ENCODE data around the gene PRTG.
A peak's percentile ranks its signal among the peaks of the same experiment; 100 is the strongest.

PRTG gene

DNA sequence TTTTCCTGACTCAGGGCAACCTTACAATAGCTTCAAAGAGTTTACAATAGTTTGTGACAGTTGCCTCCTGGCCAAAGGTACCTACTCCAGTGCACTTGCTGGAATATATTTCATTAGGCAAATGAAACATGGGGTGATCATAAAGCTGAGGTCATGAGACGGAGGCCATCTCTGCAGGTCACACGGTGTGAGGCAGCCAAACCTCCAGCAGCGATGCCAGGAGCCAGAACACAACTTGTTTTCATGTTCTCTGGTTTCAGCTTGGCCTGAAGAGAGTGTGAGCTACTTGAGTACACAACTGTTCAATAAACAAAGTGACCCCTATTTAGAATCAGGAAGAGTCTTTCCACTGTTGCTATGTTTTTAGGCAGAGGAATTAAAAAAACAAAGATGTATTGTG is 112.1 kb downstream of the PRTG start:
- DNase-seq: peak; percentile 19
- Histone ChIP-seq H3K4me3 (ENCODE audit: insufficient read depth in 1 of 2, low read depth in 1 of 2, low read length in 2 of 2) (no peak overlapping the region), H4K91ac (ENCODE audit: low read length) (no peak overlapping the region), H2BK5ac (ENCODE audit: low read depth, low read length, poor library complexity, severe bottlenecking) (no peak overlapping the region), H2AFZ (ENCODE audit: low read depth, low read length) (no peak overlapping the region), H3K23ac (ENCODE audit: low read length in 2 of 2) (no peak overlapping the region), H3K9me3 (ENCODE audit: control insufficient read depth, low read length) (no peaks in the 10 kb centered on the region), H2BK15ac (ENCODE audit: low read depth, poor library complexity, severe bottlenecking) (no peak overlapping the region), H3K79me1 (replicated peaks; ENCODE audit: low read length, poor library complexity, severe bottlenecking) (no peaks in the 10 kb centered on the region), H3K36me3 (ENCODE audit: control insufficient read depth in 1 of 2, insufficient read depth in 2 of 2, low read depth in 1 of 2, low read length in 2 of 2) (peaks cover 0 to 5% of the 10 kb centered on the region in 2 experiments), H3K27me3 (ENCODE audit: control insufficient read depth in 1 of 2, insufficient read depth in 1 of 2, low read length in 2 of 2) (no peaks in the 10 kb centered on the region), H3K4ac (ENCODE audit: low read depth in 1 of 2, low read length in 2 of 2) (no peak overlapping the region), H3K14ac (ENCODE audit: low read length in 2 of 2) (no peak overlapping the region), H3K9ac (ENCODE audit: low read length) (no peak overlapping the region), H4K8ac (ENCODE audit: low read length) (no peak overlapping the region), H2AK5ac (ENCODE audit: low read length, severe bottlenecking) (no peak overlapping the region), H3K4me2 (ENCODE audit: low read length, poor library complexity, severe bottlenecking) (no peak overlapping the region), H3K18ac (ENCODE audit: low read depth in 1 of 2, low read length in 2 of 2) (no peak overlapping the region), H3K4me1 (ENCODE audit: control insufficient read depth, insufficient read depth, low read depth, low read length) (peaks cover 4% of the 10 kb centered on the region), H2BK12ac (ENCODE audit: low read length in 2 of 2) (no peak overlapping the region), H2BK120ac (ENCODE audit: low read depth, low read length) (no peak overlapping the region), H3K27ac (ENCODE audit: low read length, poor library complexity, severe bottlenecking) (no peak overlapping the region)
- 74% methylated on average over 3 of the region's 3 CpGs for WGBS

DNA sequence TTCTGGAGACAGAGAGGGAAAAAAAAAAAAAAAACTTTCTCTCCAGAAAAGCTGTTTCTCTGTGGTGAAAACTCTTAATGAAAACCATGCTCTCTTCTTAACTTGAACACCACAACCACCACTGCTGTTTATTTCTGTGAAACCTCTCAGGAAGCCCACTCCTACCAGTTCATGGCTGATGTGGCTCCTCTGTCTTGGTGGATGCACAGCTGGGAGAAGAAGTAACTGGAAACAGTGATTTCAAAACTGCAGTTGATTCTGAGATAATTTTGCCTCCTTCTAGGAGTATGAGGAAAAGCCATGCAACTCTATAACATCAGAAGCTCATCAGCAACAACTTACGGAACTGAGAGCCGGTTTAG is 114.6 kb downstream of the PRTG start:
- H3K4ac ChIP-seq (ENCODE audit: low read depth in 1 of 2, low read length in 2 of 2): no peak overlapping the region
- no peak overlapping the region for H3K27ac ChIP-seq (ENCODE audit: low read length, poor library complexity, severe bottlenecking)
- no peak overlapping the region for H3K9ac ChIP-seq (ENCODE audit: low read length)
- H2BK120ac ChIP-seq (ENCODE audit: low read depth, low read length): peak overlapping the region; percentile 64
- H2BK5ac ChIP-seq (ENCODE audit: low read depth, low read length, poor library complexity, severe bottlenecking): no peak overlapping the region
- H3K4me2 ChIP-seq (ENCODE audit: low read length, poor library complexity, severe bottlenecking): no peak overlapping the region
- H3K27me3 ChIP-seq (ENCODE audit: control insufficient read depth in 1 of 2, insufficient read depth in 1 of 2, low read length in 2 of 2): no peaks in the 10 kb centered on the region
- no peak overlapping the region for H3K4me3 ChIP-seq (ENCODE audit: insufficient read depth in 1 of 2, low read depth in 1 of 2, low read length in 2 of 2)
- H2BK15ac ChIP-seq (ENCODE audit: low read depth, poor library complexity, severe bottlenecking): no peak overlapping the region
- no peak overlapping the region for H4K8ac ChIP-seq (ENCODE audit: low read length)
- DNase-seq: peak; percentile 29
- H4K91ac ChIP-seq (ENCODE audit: low read length): no peak overlapping the region
- H2AFZ ChIP-seq (ENCODE audit: low read depth, low read length): no peak overlapping the region
- H3K14ac ChIP-seq (ENCODE audit: low read length in 2 of 2): no peak overlapping the region
- H2AK5ac ChIP-seq (ENCODE audit: low read length, severe bottlenecking): no peak overlapping the region
- no peaks in the 10 kb centered on the region for H3K79me1 ChIP-seq (replicated peaks; ENCODE audit: low read length, poor library complexity, severe bottlenecking)
- no peaks in the 10 kb centered on the region for H3K9me3 ChIP-seq (ENCODE audit: control insufficient read depth, low read length)
- H3K4me1 ChIP-seq (ENCODE audit: control insufficient read depth, insufficient read depth, low read depth, low read length): peaks cover 4% of the 10 kb centered on the region
- peaks cover 0 to 7% of the 10 kb centered on the region in 2 experiments for H3K36me3 ChIP-seq (ENCODE audit: control insufficient read depth in 1 of 2, insufficient read depth in 2 of 2, low read depth in 1 of 2, low read length in 2 of 2)
- no peak overlapping the region for H3K18ac ChIP-seq (ENCODE audit: low read depth in 1 of 2, low read length in 2 of 2)
- WGBS: 89% methylated on average over 1 of the region's 2 CpGs
- H3K23ac ChIP-seq (ENCODE audit: low read length in 2 of 2): no peak overlapping the region
- H2BK12ac ChIP-seq (ENCODE audit: low read length in 2 of 2): no peak overlapping the region

DNA sequence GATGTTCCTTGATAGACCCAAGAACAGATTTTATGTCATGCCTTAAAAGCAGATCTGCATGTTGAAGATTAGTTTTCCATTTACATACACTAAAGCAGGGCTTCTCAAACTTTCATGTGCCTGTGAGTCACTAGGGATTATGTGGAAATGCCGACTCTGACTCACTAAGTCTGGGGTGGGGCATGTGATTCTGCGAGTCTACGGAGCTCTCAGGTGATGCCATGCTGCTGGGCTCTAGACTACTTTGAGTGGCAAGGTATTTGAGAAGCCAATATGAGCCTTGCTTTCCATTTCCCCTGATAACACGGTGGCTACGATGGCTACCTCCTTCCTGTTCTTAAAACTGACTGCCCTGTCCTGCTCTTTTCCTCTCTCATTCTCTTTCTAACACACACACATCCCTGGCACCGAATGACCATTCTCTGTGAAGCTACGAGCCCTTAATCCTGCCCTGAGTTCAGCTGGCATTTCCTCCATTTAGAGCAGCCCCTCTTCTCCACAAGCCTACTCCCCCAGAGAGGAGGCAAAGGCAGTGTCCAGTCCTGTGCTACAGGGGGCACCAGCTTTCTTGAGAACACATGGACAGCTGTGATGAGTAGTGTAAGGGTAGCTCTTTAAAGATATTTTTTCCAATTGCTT is 115.1 kb downstream of the PRTG start:
- Histone ChIP-seq H2AK5ac (ENCODE audit: low read length, severe bottlenecking) (peak overlapping the region; percentile 79), H3K23ac (ENCODE audit: low read length in 2 of 2) (peak overlapping the region in 1 of 2 experiments; percentile 74), H2BK12ac (ENCODE audit: low read length in 2 of 2) (peak overlapping the region in 1 of 2 experiments; percentile 38), H3K27ac (ENCODE audit: low read length, poor library complexity, severe bottlenecking) (no peak overlapping the region), H3K36me3 (ENCODE audit: control insufficient read depth in 1 of 2, insufficient read depth in 2 of 2, low read depth in 1 of 2, low read length in 2 of 2) (peaks cover 0 to 7% of the 10 kb centered on the region in 2 experiments), H3K4ac (ENCODE audit: low read depth in 1 of 2, low read length in 2 of 2) (no peak overlapping the region), H3K4me2 (ENCODE audit: low read length, poor library complexity, severe bottlenecking) (no peak overlapping the region), H3K79me1 (replicated peaks; ENCODE audit: low read length, poor library complexity, severe bottlenecking) (no peaks in the 10 kb centered on the region), H4K8ac (ENCODE audit: low read length) (peak overlapping the region; percentile 75), H2BK5ac (ENCODE audit: low read depth, low read length, poor library complexity, severe bottlenecking) (no peak overlapping the region), H3K14ac (ENCODE audit: low read length in 2 of 2) (peak overlapping the region in 1 of 2 experiments; percentile 64), H3K9me3 (ENCODE audit: control insufficient read depth, low read length) (no peaks in the 10 kb centered on the region), H2AFZ (ENCODE audit: low read depth, low read length) (no peak overlapping the region), H3K27me3 (ENCODE audit: control insufficient read depth in 1 of 2, insufficient read depth in 1 of 2, low read length in 2 of 2) (no peaks in the 10 kb centered on the region), H2BK15ac (ENCODE audit: low read depth, poor library complexity, severe bottlenecking) (no peak overlapping the region), H3K4me3 (ENCODE audit: insufficient read depth in 1 of 2, low read depth in 1 of 2, low read length in 2 of 2) (peak overlapping the region in 1 of 2 experiments; percentile 16), H3K18ac (ENCODE audit: low read depth in 1 of 2, low read length in 2 of 2) (peak overlapping the region; percentile 37 to 86), H3K9ac (ENCODE audit: low read length) (peak overlapping the region; percentile 36), H2BK120ac (ENCODE audit: low read depth, low read length) (peak overlapping the region; percentile 64), H4K91ac (ENCODE audit: low read length) (peak overlapping the region; percentile 34), H3K4me1 (ENCODE audit: control insufficient read depth, insufficient read depth, low read depth, low read length) (peaks cover 4% of the 10 kb centered on the region)
- peak; percentile 92 for DNase-seq
- 65% methylated on average over 7 of the region's 7 CpGs for WGBS

DNA sequence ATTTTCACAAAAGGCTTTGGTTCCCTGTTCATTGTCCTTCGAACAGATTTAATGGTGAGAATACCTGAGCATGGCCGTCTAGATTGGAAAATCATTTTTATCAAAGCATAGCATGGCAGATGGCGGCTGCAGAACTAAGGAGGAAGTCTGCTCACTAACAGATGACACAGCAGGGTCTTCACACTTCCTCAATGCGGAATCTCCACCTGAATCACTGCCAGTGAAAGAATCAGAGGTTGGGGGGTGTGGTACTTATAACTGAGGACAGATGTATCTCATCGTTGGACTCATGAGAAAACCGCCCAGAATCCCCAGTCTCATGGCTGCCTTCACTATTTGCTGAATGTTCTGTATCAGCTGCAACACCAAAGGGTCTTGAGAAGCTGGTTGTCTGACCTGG is 123.2 kb downstream of the PRTG start:
- H2BK5ac ChIP-seq (ENCODE audit: low read depth, low read length, poor library complexity, severe bottlenecking): no peak overlapping the region
- H3K4me1 ChIP-seq (ENCODE audit: control insufficient read depth, insufficient read depth, low read depth, low read length): no peaks in the 10 kb centered on the region
- H2BK12ac ChIP-seq (ENCODE audit: low read length in 2 of 2): no peak overlapping the region
- no peak overlapping the region for H3K14ac ChIP-seq (ENCODE audit: low read length in 2 of 2)
- no peak overlapping the region for H2AK5ac ChIP-seq (ENCODE audit: low read length, severe bottlenecking)
- no peaks in the 10 kb centered on the region for H3K79me1 ChIP-seq (replicated peaks; ENCODE audit: low read length, poor library complexity, severe bottlenecking)
- H3K4ac ChIP-seq (ENCODE audit: low read depth in 1 of 2, low read length in 2 of 2): no peak overlapping the region
- H3K36me3 ChIP-seq (ENCODE audit: control insufficient read depth in 1 of 2, insufficient read depth in 2 of 2, low read depth in 1 of 2, low read length in 2 of 2): no peaks in the 10 kb centered on the region
- no peak overlapping the region for H3K9ac ChIP-seq (ENCODE audit: low read length)
- H4K91ac ChIP-seq (ENCODE audit: low read length): no peak overlapping the region
- no peak overlapping the region for H2AFZ ChIP-seq (ENCODE audit: low read depth, low read length)
- no peak overlapping the region for H2BK120ac ChIP-seq (ENCODE audit: low read depth, low read length)
- H3K4me3 ChIP-seq (ENCODE audit: insufficient read depth in 1 of 2, low read depth in 1 of 2, low read length in 2 of 2): no peak overlapping the region
- H4K8ac ChIP-seq (ENCODE audit: low read length): no peak overlapping the region
- no peak overlapping the region for H2BK15ac ChIP-seq (ENCODE audit: low read depth, poor library complexity, severe bottlenecking)
- no peak overlapping the region for H3K18ac ChIP-seq (ENCODE audit: low read depth in 1 of 2, low read length in 2 of 2)
- H3K27me3 ChIP-seq (ENCODE audit: control insufficient read depth in 1 of 2, insufficient read depth in 1 of 2, low read length in 2 of 2): no peaks in the 10 kb centered on the region
- no peak overlapping the region for H3K23ac ChIP-seq (ENCODE audit: low read length in 2 of 2)
- 92% methylated on average over 6 of the region's 6 CpGs for WGBS
- no peak for DNase-seq
- no peak overlapping the region for H3K27ac ChIP-seq (ENCODE audit: low read length, poor library complexity, severe bottlenecking)
- H3K9me3 ChIP-seq (ENCODE audit: control insufficient read depth, low read length): no peaks in the 10 kb centered on the region
- no peak overlapping the region for H3K4me2 ChIP-seq (ENCODE audit: low read length, poor library complexity, severe bottlenecking)

Measured in mesenchymal stem cell (in vitro differentiated cells and primary cell).